Sigmoid colon (tissue), 7 donors: ENCODE measurements around the gene MESP1. TPM values are rescaled to one million over a fixed set of nuclear protein-coding genes. Genes with fewer than 3 reads are reported as not detected.

ENCODE experiments used
- DNase-seq: peaks from one replicate; pipeline ENCODE4 v3.0.0-alpha.2; 2019
- H3K27ac ChIP-seq, 4 donors: fragments of 200-600 bp; sonication (generic); one replicate each; pipeline ENCODE4 v1.5.1; 2016 to 2019; ENCODE audit warnings: mild to moderate bottlenecking in 1 of 4
- H3K27me3 ChIP-seq, 3 donors: fragments of 200-600 bp; sonication (generic); one replicate each; pipeline ENCODE4 v1.5.1; 2019; ENCODE audit warnings: mild to moderate bottlenecking in 1 of 3
- H3K36me3 ChIP-seq, 4 donors: fragments of 200-600 bp; sonication (generic); one replicate each; pipeline ENCODE4 v1.5.1; 2016 to 2019
- H3K4me1 ChIP-seq, 4 donors: fragments of 200-600 bp; sonication (generic); one replicate each; pipeline ENCODE4 v1.5.1; 2017 to 2019
- H3K4me3 ChIP-seq, 4 donors: fragments of 200-600 bp; sonication (generic); one replicate each; pipeline ENCODE4 v1.5.1; 2017 to 2019; ENCODE audit warnings: mild to moderate bottlenecking in 2 of 4, moderate library complexity in 1 of 4
- H3K9me3 ChIP-seq, 4 donors: fragments of 200-600 bp in 3 of 4; sonication (generic) in 3 of 4; one replicate each; pipeline versions ENCODE4 v1.5.1 to v1.6.1; 2013 to 2019
- EP300 ChIP-seq, 4 donors: sonication (generic); formaldehyde crosslinking; IDR thresholded peaks; one replicate each; pipeline ENCODE4 v1.6.1; 2017; ENCODE audit warnings: antibody characterized with exemption in 4 of 4
- POLR2A ChIP-seq, 2 donors: fragments of 450-650 bp; IDR thresholded peaks; one replicate each; pipeline ENCODE4 v1.6.1; 2016; ENCODE audit warnings: antibody characterized with exemption in 2 of 2, mild to moderate bottlenecking in 2 of 2, moderate library complexity in 2 of 2
- POLR2AphosphoS5 ChIP-seq, 4 donors: sonication (generic); formaldehyde crosslinking; IDR thresholded peaks; one replicate each; pipeline ENCODE4 v1.6.1; 2017; ENCODE audit warnings: antibody characterized with exemption in 4 of 4
- whole genome bisulfite sequencing, 2 donors: extraction: QIAGEN DNeasy Blood & Tissue Kit; methylation state at CpG; one replicate each; pipeline ENCODE4 v1.1.7; 2013; 5-methylcytosine and 5-hydroxymethylcytosine counted together
- intact Hi-C: fragments of 100-400 bp; cut with DNase I; formaldehyde crosslinking; loops from one replicate; pipeline ENCODE4 v1.15.1; 2023
- polyA plus RNA-seq, 3 donors: library from polyadenylated mRNA; stranded (reverse); fragments of 200-250 nt; gene quantifications; one replicate each; pipeline ENCODE4 v1.2.3, GENCODE V29; 2013
- total RNA-seq, 4 donors: library from RNA; depleted of rRNA; stranded (reverse); fragments of >200 nt; gene quantifications; one replicate each; pipeline ENCODE4 v1.1.0, GENCODE V29; 2016
- TF ChIP-seq, protein P1 (sequence below), 4 experiments: fragments of 450-650 bp in 3 of 4; fragments of 200-600 bp in 1 of 4; IDR thresholded peaks; one replicate each; pipeline ENCODE4 v1.5.1; 2016 to 2019; ENCODE audit warnings: antibody characterized with exemption in 4 of 4, mild to moderate bottlenecking in 3 of 4, moderate library complexity in 2 of 4
- donor health status: healthy with polysubstance abuse.
- donor health status: Bipolar disorder and iron deficiency.
- donor health status: healthy.

The MESP1 gene
- total and polyA plus RNA-seq, 7 donors: 2.7 to 10.2 (median 3.6) TPM

DNA sequence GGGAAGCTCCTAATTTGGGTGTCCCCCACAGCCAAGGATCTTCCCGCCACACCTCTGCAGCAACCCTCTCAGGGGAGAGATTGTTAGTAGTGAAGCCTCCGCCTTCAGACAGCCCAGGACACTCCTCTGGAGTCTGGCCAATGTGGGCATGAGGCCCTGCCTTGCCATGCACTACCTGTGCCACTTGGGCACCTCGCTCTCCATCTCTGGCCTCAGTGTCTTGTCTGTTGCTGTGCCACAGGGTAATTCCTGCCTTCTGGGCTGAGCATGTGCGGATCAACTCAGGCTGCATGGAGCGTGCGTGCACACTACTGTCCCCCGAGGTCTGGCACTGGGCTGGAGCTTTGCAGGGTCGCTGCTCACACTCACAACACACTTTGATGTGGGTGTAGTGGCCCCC lies 7.9 kb upstream of the MESP1 start:
- no peak overlapping the region for H3K4me3 ChIP-seq
- H3K36me3 ChIP-seq: no peaks in the 10 kb centered on the region
- no peaks in the 10 kb centered on the region for H3K9me3 ChIP-seq
- 81 to 87% methylated on average over 8 of the region's 8 CpGs for WGBS, 2 donors
- no peak for DNase-seq
- no peak overlapping the region for H3K27ac ChIP-seq
- peaks cover 0 to 14% (median 7%) of the 10 kb centered on the region in 4 donors for H3K4me1 ChIP-seq
- intact Hi-C loops: no loop called here
- TF ChIP-seq, protein P1, sequence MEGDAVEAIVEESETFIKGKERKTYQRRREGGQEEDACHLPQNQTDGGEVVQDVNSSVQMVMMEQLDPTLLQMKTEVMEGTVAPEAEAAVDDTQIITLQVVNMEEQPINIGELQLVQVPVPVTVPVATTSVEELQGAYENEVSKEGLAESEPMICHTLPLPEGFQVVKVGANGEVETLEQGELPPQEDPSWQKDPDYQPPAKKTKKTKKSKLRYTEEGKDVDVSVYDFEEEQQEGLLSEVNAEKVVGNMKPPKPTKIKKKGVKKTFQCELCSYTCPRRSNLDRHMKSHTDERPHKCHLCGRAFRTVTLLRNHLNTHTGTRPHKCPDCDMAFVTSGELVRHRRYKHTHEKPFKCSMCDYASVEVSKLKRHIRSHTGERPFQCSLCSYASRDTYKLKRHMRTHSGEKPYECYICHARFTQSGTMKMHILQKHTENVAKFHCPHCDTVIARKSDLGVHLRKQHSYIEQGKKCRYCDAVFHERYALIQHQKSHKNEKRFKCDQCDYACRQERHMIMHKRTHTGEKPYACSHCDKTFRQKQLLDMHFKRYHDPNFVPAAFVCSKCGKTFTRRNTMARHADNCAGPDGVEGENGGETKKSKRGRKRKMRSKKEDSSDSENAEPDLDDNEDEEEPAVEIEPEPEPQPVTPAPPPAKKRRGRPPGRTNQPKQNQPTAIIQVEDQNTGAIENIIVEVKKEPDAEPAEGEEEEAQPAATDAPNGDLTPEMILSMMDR (IDR thresholded peaks at IDR 0.05): no peak
- TF ChIP-seq POLR2AphosphoS5 (IDR thresholded peaks at IDR 0.05): no peak
- TF ChIP-seq POLR2A (IDR thresholded peaks at IDR 0.05): no peak
- TF ChIP-seq EP300 (IDR thresholded peaks at IDR 0.05): no peak
- H3K27me3 ChIP-seq: no peaks in the 10 kb centered on the region

DNA sequence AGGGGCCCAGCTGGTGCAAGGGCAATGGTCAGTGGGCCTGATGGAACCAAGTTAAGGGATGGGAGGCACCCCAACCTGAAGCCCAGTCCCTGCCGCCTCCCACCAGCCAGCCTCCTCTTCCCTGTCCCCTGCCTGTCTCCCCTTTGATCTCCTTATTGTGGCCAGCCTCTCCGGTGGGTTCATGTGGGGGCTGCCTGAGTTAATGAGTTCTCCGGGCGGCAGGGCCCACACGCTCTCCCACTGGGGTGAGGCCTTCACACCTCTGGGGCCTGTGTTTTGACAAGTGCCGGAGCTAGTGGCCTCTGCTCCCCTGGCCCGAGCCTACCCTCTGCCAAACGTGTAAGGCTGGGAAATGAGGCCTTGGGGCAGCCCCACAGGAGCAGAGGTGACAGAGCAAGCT lies 7.2 kb upstream of the MESP1 start:
- intact Hi-C loops: no loop called here
- no peak overlapping the region for H3K27ac ChIP-seq
- H3K4me1 ChIP-seq: peaks cover 0 to 14% (median 7%) of the 10 kb centered on the region in 4 donors
- TF ChIP-seq POLR2AphosphoS5 (IDR thresholded peaks at IDR 0.05) (no peak), POLR2A (IDR thresholded peaks at IDR 0.05) (no peak), EP300 (IDR thresholded peaks at IDR 0.05) (no peak)
- TF ChIP-seq, protein P1 (IDR thresholded peaks at IDR 0.05): no peak
- no peaks in the 10 kb centered on the region for H3K9me3 ChIP-seq
- H3K36me3 ChIP-seq: no peaks in the 10 kb centered on the region
- 91 to 93% methylated on average over 8 of the region's 8 CpGs for WGBS, 2 donors
- H3K27me3 ChIP-seq: no peaks in the 10 kb centered on the region
- H3K4me3 ChIP-seq: no peak overlapping the region
- no peak for DNase-seq

DNA sequence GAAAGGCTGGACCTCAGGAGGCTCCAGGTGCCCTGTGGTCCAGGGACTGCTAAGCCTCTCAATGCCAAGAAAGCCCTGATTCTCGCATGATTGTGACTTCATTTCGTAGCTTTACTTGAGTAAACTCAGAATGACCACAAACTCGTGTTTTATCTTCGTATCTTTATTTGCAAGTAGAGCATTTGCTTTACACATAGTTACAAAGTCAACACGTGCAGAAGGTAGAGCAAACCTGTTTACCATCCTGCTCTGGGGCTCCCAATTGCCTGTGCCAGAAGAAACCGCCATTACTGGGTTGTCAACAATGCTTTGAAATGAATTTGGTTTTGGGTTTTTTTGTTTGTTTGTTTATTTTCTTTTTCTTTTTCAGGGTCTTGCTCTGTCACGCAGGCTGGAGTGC lies 5.8 kb upstream of the MESP1 start:
- H3K4me3 ChIP-seq: no peak overlapping the region
- 45 to 69% methylated on average over 7 of the region's 7 CpGs for WGBS, 2 donors
- peaks cover 0 to 14% (median 7%) of the 10 kb centered on the region in 4 donors for H3K4me1 ChIP-seq
- no peaks in the 10 kb centered on the region for H3K27me3 ChIP-seq
- DNase-seq: no peak
- intact Hi-C loops: no loop called here
- H3K36me3 ChIP-seq: no peaks in the 10 kb centered on the region
- H3K27ac ChIP-seq: no peak overlapping the region
- H3K9me3 ChIP-seq: no peaks in the 10 kb centered on the region
- TF ChIP-seq EP300 (IDR thresholded peaks at IDR 0.05): no peak
- no peak for TF ChIP-seq POLR2A (IDR thresholded peaks at IDR 0.05)
- TF ChIP-seq, protein P1 (IDR thresholded peaks at IDR 0.05): no peak
- no peak for TF ChIP-seq POLR2AphosphoS5 (IDR thresholded peaks at IDR 0.05)

DNA sequence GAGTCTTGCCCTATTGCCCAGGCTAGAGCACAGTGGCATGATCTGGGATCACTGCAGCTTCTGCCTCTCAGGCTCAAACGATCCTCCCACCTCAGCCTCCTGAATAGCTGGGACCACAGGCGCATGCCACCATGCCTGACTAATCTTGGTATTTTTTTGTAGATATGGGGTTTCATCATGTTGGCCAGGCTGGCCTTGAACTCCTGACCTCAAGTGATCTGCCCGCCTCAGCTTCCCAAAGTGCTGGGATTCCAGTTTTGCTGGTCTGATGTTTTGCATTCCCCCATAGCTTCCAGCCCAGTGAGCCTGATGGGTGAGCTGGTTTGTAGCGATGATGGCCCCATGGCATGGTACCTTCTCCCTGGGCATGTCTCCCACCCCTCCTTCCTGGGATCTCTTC lies 4.7 kb upstream of the MESP1 start:
- Histone ChIP-seq H3K27me3 (no peaks in the 10 kb centered on the region), H3K36me3 (no peaks in the 10 kb centered on the region), H3K27ac (no peak overlapping the region), H3K4me1 (peaks cover 0 to 10% (median 7%) of the 10 kb centered on the region in 4 donors), H3K9me3 (no peaks in the 10 kb centered on the region), H3K4me3 (no peak overlapping the region)
- DNase-seq: no peak
- 93 to 94% methylated on average over 4 of the region's 4 CpGs for WGBS, 2 donors
- TF ChIP-seq POLR2A (IDR thresholded peaks at IDR 0.05): no peak
- no peak for TF ChIP-seq POLR2AphosphoS5 (IDR thresholded peaks at IDR 0.05)
- no peak for TF ChIP-seq EP300 (IDR thresholded peaks at IDR 0.05)
- TF ChIP-seq, protein P1 (IDR thresholded peaks at IDR 0.05): no peak
- intact Hi-C loops: no loop called here
